Measurements from ENCODE around the gene STRIP1. TPM values are rescaled to one million over a fixed set of nuclear protein-coding genes. Genes with fewer than 3 reads are reported as not detected.

Gene STRIP1
- total RNA-seq, 1 donor from 2014 or later: 69.2 TPM

- H3K9me3 Mint-ChIP-seq: no peaks in the 10 kb centered on the region
- no peak overlapping the region for H3K27ac Mint-ChIP-seq
- peaks cover 64% of the 10 kb centered on the region for H3K4me1 Mint-ChIP-seq (ENCODE audit: unreplicated experiment)
- H3K27me3 Mint-ChIP-seq: no peaks in the 10 kb centered on the region
- H3K36me3 Mint-ChIP-seq: peaks cover 31% of the 10 kb centered on the region
- TF ChIP-seq CTCF (conservative IDR thresholded peaks at IDR 0.05): no peak
- no peak overlapping the region for H3K4me3 Mint-ChIP-seq
- DNase-seq (ENCODE audit: extremely low spot score, unreplicated experiment): no peak
Measured at GRCh38 chr1:109990302-109990653, 44.1 kb upstream of the STRIP1 start.

GRCh38 chr1:109991400-109991925 lies 43.0 kb upstream of the STRIP1 start:
- H3K27me3 Mint-ChIP-seq: no peaks in the 10 kb centered on the region
- no peak for TF ChIP-seq CTCF (conservative IDR thresholded peaks at IDR 0.05)
- peaks cover 60% of the 10 kb centered on the region for H3K4me1 Mint-ChIP-seq (ENCODE audit: unreplicated experiment)
- no peak overlapping the region for H3K4me3 Mint-ChIP-seq
- no peaks in the 10 kb centered on the region for H3K9me3 Mint-ChIP-seq
- H3K27ac Mint-ChIP-seq: peak overlapping the region; percentile 11
- peaks cover 36% of the 10 kb centered on the region for H3K36me3 Mint-ChIP-seq
- DNase-seq (ENCODE audit: extremely low spot score, unreplicated experiment): no peak

GRCh38 chr1:109993885-109994284 lies 40.5 kb upstream of the STRIP1 start:
- H3K36me3 Mint-ChIP-seq: peaks cover 28% of the 10 kb centered on the region
- DNase-seq (ENCODE audit: extremely low spot score, unreplicated experiment): no peak
- H3K4me3 Mint-ChIP-seq: no peak overlapping the region
- no peaks in the 10 kb centered on the region for H3K27me3 Mint-ChIP-seq
- no peak overlapping the region for H3K27ac Mint-ChIP-seq
- H3K9me3 Mint-ChIP-seq: no peaks in the 10 kb centered on the region
- H3K4me1 Mint-ChIP-seq (ENCODE audit: unreplicated experiment): peaks cover 49% of the 10 kb centered on the region
- no peak for TF ChIP-seq CTCF (conservative IDR thresholded peaks at IDR 0.05)

- H3K9me3 Mint-ChIP-seq: no peaks in the 10 kb centered on the region
Measured at GRCh38 chr1:109994654-109995053, 39.8 kb upstream of the STRIP1 start.

GRCh38 chr1:109995536-109995935 lies 38.9 kb upstream of the STRIP1 start:
- H3K9me3 Mint-ChIP-seq: no peaks in the 10 kb centered on the region
- H3K27ac Mint-ChIP-seq: peak overlapping the region; percentile 21
- DNase-seq (ENCODE audit: extremely low spot score, unreplicated experiment): no peak
- peaks cover 48% of the 10 kb centered on the region for H3K4me1 Mint-ChIP-seq (ENCODE audit: unreplicated experiment)
- H3K36me3 Mint-ChIP-seq: peaks cover 23% of the 10 kb centered on the region
- no peaks in the 10 kb centered on the region for H3K27me3 Mint-ChIP-seq
- no peak for TF ChIP-seq CTCF (conservative IDR thresholded peaks at IDR 0.05)
- no peak overlapping the region for H3K4me3 Mint-ChIP-seq

More at GRCh38 chr1:109994654-109995053, 39.8 kb upstream of the STRIP1 start:
- no peak for TF ChIP-seq CTCF (conservative IDR thresholded peaks at IDR 0.05)
- DNase-seq (ENCODE audit: extremely low spot score, unreplicated experiment): no peak
- Mint-ChIP-seq H3K27me3 (no peaks in the 10 kb centered on the region), H3K4me1 (ENCODE audit: unreplicated experiment) (peaks cover 43% of the 10 kb centered on the region), H3K4me3 (no peak overlapping the region), H3K36me3 (peaks cover 24% of the 10 kb centered on the region), H3K27ac (no peak overlapping the region)

GRCh38 chr1:109996476-109996875 lies 37.9 kb upstream of the STRIP1 start:
- no peaks in the 10 kb centered on the region for H3K27me3 Mint-ChIP-seq
- H3K27ac Mint-ChIP-seq: no peak overlapping the region
- no peak for TF ChIP-seq CTCF (conservative IDR thresholded peaks at IDR 0.05)
- H3K9me3 Mint-ChIP-seq: no peaks in the 10 kb centered on the region
- DNase-seq (ENCODE audit: extremely low spot score, unreplicated experiment): no peak
- no peak overlapping the region for H3K4me3 Mint-ChIP-seq
- peaks cover 40% of the 10 kb centered on the region for H3K4me1 Mint-ChIP-seq (ENCODE audit: unreplicated experiment)
- H3K36me3 Mint-ChIP-seq: peaks cover 17% of the 10 kb centered on the region
